Measurements from ENCODE around the gene CYP2R1.
A peak's percentile ranks its signal among the peaks of the same experiment; 100 is the strongest.
"Not testable (repeated sequence)": the region's sequence is repeated elsewhere in the genome, so short reads cannot be mapped to it uniquely, and the experiment has no call there.

CYP2R1 gene

DNA sequence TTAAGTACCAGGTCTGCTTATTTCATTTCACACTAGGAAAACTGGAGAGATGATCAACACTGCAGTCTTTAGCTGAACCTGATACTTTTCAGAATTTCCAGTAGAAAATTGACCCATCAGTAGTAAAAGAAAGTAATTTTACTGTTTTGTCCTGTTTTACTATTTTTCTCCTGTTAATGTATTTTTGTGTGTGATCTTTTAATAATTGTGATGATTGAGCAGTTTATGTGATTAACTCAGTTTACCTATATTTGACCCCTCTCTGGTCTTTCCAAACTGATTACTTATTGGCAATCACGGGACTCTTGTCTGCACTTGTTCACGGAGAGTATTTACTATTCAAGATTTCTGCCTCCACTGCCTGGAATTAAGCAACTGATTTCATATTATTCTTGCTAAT lies 546 bp upstream of the CYP2R1 start:
- TF ChIP-seq, protein P1, sequence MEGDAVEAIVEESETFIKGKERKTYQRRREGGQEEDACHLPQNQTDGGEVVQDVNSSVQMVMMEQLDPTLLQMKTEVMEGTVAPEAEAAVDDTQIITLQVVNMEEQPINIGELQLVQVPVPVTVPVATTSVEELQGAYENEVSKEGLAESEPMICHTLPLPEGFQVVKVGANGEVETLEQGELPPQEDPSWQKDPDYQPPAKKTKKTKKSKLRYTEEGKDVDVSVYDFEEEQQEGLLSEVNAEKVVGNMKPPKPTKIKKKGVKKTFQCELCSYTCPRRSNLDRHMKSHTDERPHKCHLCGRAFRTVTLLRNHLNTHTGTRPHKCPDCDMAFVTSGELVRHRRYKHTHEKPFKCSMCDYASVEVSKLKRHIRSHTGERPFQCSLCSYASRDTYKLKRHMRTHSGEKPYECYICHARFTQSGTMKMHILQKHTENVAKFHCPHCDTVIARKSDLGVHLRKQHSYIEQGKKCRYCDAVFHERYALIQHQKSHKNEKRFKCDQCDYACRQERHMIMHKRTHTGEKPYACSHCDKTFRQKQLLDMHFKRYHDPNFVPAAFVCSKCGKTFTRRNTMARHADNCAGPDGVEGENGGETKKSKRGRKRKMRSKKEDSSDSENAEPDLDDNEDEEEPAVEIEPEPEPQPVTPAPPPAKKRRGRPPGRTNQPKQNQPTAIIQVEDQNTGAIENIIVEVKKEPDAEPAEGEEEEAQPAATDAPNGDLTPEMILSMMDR (conservative IDR thresholded peaks at IDR 0.05; ENCODE audit: low read length), result no peak
- no peak for DNase-seq (ENCODE audit: low read depth)
- H3K4me3 ChIP-seq (ENCODE audit: low read length), result peak overlapping the region; percentile 85

- peak overlapping the region; percentile 85 for H3K4me3 ChIP-seq (ENCODE audit: low read length)
- TF ChIP-seq, protein P1 (conservative IDR thresholded peaks at IDR 0.05; ENCODE audit: low read length), result no peak
- DNase-seq (ENCODE audit: low read depth), result peak; percentile 81
Observed at GRCh38 chr11:14891143-14892035, 642 bp downstream of the CYP2R1 start.

DNA sequence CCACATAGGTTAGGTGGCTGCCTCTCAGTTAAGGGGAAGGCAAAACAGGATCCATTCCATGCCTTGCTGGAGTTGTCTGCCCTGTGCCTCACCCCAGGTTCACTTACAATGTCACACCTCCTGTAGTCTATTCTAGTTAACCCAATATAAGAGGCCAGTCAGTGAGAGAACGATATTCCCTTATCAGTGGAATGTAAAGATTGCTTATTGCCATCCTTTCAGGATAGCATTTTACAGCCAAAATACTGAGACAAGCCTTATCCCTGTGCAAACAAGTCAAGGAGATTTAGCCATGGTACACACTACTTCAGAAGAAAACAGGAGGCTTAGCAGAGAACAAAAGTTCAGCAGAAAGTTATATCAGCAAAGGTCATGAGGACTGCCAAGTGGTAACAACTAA lies 5.5 kb downstream of the CYP2R1 start:
- DNase-seq (ENCODE audit: low read depth), result no peak
- TF ChIP-seq, protein P1 (conservative IDR thresholded peaks at IDR 0.05; ENCODE audit: low read length), result no peak
- no peak overlapping the region for H3K4me3 ChIP-seq (ENCODE audit: low read length)

GRCh38 chr11:14884667-14885273 lies 7.3 kb downstream of the CYP2R1 start:
- TF ChIP-seq, protein P1 (conservative IDR thresholded peaks at IDR 0.05; ENCODE audit: low read length), result no peak
- no peak for DNase-seq (ENCODE audit: low read depth)
- no peak overlapping the region for H3K4me3 ChIP-seq (ENCODE audit: low read length)

DNA sequence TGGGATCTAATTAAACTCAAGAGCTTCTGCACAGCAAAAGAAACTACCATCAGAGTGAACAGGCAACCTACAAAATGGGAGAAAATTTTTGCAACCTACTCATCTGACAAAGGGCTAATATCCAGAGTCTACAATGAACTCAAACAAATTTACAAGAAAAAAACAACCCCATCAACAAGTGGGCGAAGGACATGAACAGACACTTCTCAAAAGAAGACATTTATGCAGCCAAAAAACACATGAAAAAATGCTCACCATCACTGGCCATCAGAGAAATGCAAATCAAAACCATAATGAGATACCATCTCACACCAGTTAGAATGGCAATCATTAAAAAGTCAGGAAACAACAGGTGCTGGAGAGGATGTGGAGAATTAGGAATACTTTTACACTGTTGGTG lies 8.3 kb downstream of the CYP2R1 start:
- H3K4me3 ChIP-seq (ENCODE audit: low read length); DNase-seq (ENCODE audit: low read depth): not testable (repeated sequence)

- H3K4me3 ChIP-seq (ENCODE audit: low read length), result no peak overlapping the region
- DNase-seq (ENCODE audit: low read depth), result no peak
- TF ChIP-seq, protein P1 (conservative IDR thresholded peaks at IDR 0.05; ENCODE audit: low read length), result no peak
Observed at GRCh38 chr11:14882196-14882595, 9.8 kb downstream of the CYP2R1 start.

GRCh38 chr11:14881576-14882193 lies 10.3 kb downstream of the CYP2R1 start:
- H3K4me3 ChIP-seq (ENCODE audit: low read length), result no peak overlapping the region
- no peak for DNase-seq (ENCODE audit: low read depth)
- TF ChIP-seq, protein P1 (conservative IDR thresholded peaks at IDR 0.05; ENCODE audit: low read length), result no peak

All from AG10803 (cell line).